GM19043 (cell line): Measurements from ENCODE around the gene STPG2.

Experiments
- ATAC-seq: cut with Tn5 transposase; IDR thresholded peaks from one replicate; pipeline ENCODE4 v1.9.1; 2021; ENCODE audit warnings: low read depth; ENCODE audit not compliant: unreplicated experiment

The STPG2 gene

DNA sequence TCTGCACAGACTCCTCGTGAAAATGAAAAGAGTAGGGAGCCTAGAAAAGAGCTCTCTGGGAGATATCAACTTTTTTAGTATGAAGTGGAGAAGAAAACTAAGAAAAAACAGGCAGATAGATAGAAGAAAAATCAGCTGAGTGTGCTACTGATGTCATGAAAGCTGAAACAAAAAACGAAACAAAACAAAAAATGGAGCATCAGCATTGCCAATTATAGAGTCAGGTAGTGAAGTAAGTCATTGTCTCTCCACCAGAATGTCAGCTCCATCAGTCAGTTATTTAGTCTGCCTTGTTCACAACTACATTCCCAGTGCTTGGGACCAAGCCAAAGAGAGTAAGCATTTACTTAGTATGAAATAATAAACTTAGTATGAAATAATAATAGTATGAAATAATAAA, 595.1 kb downstream of the STPG2 start:
- ATAC-seq = no peak

DNA sequence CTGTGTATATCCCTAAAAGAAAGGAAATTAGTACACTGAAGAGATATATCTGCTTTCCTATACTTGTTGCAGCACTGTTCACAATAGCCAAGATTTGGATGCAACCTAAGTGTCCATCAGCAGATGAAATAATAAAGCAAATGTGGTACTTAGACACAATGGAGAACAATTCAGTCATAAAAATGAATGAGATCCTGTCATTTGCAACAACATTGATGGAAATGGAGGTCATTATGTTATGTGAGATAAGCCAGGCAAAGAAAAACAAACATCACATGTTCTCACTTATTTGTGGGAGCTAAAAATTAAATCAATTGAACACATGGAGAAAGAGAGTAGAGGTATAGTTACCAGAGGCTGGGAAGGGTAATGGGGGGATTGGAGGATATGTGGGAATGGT, 611.9 kb downstream of the STPG2 start:
- no peak for ATAC-seq

DNA sequence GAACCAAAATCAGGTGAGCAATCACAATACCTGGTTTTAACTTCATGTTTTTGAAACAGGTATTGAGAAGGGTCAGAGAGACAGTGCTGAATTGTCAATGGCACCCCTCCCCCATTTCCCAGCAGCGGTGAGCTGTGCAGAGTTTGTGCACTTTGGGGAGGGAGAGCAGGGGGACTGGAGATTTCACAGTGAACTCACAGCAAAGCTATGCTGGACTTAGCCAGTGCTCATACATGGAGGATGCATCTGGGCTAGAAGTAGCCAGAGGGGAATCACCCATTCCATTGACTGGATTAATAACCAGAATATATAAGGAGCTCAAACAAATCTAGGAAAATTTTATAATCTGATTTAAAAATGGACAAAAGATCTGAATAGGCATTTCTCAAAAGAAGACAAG, 612.6 kb downstream of the STPG2 start:
- no peak for ATAC-seq

DNA sequence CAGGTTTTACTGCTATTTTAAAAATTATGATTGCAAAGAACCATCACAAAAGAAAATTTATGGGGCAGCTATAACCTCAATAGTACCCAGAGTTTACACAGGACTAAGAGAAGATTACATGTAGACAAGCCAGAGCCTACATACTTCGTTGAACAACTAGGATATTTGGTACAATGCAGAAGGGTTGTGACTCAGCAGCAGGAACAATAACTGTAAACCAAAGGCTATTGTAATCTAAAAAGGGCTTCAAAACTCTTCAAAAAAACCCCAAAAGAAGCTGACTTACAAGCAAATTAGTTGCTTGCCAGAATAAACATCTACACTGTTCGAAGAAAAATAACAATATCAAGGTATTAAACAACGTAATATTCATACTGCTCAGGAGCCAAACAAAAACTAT, 618.0 kb downstream of the STPG2 start:
- ATAC-seq = no peak

DNA sequence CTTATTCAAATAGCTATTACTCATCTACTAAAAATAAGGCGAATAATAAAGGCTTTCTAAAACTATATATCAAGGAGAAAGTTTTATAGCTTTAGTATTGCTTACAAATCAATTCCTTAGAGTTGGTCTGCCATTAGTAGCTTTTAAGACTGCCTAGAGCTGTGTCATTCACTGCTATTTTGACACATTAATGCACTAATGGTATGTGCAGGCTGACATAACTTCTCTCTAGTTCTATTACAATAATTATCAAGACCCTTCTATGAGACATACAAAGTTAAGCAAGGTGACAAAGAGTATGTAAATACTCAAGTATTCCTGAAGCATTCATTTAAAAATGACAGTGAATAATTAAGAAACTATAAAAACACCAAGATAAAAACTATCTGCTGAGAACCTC, 625.3 kb downstream of the STPG2 start:
- no peak for ATAC-seq

DNA sequence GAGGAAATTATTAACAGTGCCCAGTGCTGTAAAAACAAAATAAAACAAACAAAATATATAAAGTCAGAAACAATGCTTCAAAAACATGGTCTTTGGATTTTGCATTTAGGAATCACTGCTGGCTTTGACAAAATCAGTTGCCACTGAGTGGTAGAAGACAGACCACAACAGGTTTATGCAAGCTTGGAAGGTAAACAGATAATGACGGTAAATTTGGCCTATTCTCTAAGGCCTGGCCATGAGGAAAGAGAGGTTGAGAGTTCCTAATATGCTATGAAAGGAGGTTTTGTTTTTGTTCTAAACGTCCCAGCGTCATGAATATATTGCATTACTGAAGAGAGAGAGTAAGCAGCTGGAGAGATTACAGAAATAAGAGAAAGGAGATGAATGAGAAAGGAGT, 629.4 kb downstream of the STPG2 start:
- no peak for ATAC-seq
